Breast epithelium (tissue), 3 donors: ENCODE results near the gene TRIM67.

Experiments
- POLR2A ChIP-seq: fragments of 450-650 bp; IDR thresholded peaks from one replicate; pipeline ENCODE4 v1.6.1; 2016; ENCODE audit warnings: antibody characterized with exemption, mild to moderate bottlenecking, moderate library complexity
- TF ChIP-seq, protein P1 (sequence below), 3 donors: fragments of 450-650 bp; IDR thresholded peaks; one replicate each; pipeline ENCODE4 v1.5.1; 2016 to 2017; ENCODE audit warnings: antibody characterized with exemption in 3 of 3, mild to moderate bottlenecking in 3 of 3, moderate library complexity in 3 of 3

DNA sequence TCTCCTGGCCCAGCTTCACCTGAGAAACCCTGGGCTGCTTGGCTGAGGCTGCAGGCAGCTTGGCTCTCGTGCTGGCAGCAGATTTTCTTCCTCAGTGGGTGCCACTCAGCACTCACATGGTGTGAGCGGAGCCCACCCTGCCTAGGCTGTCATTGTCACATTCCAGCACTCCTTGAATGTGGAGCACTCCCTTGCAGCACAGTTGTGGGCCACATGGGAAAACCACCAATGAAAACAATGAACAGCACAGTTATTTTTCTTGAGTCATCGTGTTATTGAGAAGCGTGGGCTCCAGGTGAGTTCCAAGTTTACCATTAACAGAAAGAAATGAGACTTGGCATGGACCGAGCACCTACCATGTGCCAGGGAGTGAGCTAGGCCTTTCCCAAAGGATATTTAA, 27.2 kb upstream of the TRIM67 start:
- TF ChIP-seq POLR2A, result no peak
- TF ChIP-seq, protein P1, sequence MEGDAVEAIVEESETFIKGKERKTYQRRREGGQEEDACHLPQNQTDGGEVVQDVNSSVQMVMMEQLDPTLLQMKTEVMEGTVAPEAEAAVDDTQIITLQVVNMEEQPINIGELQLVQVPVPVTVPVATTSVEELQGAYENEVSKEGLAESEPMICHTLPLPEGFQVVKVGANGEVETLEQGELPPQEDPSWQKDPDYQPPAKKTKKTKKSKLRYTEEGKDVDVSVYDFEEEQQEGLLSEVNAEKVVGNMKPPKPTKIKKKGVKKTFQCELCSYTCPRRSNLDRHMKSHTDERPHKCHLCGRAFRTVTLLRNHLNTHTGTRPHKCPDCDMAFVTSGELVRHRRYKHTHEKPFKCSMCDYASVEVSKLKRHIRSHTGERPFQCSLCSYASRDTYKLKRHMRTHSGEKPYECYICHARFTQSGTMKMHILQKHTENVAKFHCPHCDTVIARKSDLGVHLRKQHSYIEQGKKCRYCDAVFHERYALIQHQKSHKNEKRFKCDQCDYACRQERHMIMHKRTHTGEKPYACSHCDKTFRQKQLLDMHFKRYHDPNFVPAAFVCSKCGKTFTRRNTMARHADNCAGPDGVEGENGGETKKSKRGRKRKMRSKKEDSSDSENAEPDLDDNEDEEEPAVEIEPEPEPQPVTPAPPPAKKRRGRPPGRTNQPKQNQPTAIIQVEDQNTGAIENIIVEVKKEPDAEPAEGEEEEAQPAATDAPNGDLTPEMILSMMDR (IDR thresholded peaks at IDR 0.05), result no peak
